Fibroblast of the aortic adventitia (primary cell): ENCODE measurements around the gene PTH. TPM values are rescaled to one million over a fixed set of nuclear protein-coding genes. Genes with fewer than 3 reads are reported as not detected.

ENCODE experiments used
- DNase-seq: peaks from one replicate; pipeline ENCODE4 v3.0.0-alpha.2; 2010; ENCODE audit warnings: low read depth
- H3K4me3 ChIP-seq: 2 replicates; pipeline ENCODE4 v1.5.1; 2011; ENCODE audit warnings: low read depth, mild to moderate bottlenecking, control low read depth, low read length, moderate library complexity
- total RNA-seq: library from RNA; depleted of rRNA; stranded (reverse); fragments of >200 nt; gene quantifications from 2 replicates; pipeline ENCODE4 v1.2.3, GENCODE V29; 2012; ENCODE audit warnings: low replicate concordance
- TF ChIP-seq, protein P1 (sequence below): IDR thresholded peaks from 2 replicates; pipeline ENCODE4 v1.5.1; 2011; ENCODE audit warnings: mild to moderate bottlenecking, low read length, control low read depth, inconsistent platforms; ENCODE audit not compliant: insufficient read depth

PTH gene
- total RNA-seq, 1 donor, result not detected

DNA sequence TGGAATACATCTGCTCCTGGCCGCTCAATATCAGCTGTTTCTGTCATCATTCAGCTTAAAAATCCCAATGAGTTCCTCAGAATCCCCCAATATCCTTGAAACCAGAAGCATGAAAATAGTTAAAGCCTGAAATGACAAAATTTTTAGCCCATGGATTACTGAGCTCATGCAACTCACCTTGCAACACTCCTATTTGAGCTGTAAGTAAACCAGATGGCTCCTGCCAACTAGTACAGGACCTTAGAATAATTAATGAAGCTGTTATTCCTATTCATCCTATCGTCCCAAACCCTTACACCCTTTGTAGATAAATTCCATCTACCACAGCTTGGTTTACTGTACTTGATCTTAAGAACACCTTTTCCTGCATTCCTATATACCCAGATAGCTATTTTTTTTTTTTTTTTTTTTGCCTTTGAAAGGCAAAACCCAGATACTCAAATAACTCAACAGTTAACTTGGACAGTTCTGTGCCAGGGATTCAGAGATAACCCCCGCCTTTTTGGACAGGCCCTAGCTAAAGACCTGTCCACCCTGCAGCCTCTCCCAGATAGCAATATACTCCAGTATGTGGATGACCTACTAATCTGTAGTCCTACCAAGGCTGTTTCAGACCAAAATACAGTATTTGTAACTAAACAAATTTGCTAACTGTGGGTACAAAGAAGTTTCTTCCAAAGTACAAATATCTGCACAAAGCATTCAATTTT is 22.6 kb downstream of the PTH start:
- no peak overlapping the region for H3K4me3 ChIP-seq
- DNase-seq, result no peak
- TF ChIP-seq, protein P1, sequence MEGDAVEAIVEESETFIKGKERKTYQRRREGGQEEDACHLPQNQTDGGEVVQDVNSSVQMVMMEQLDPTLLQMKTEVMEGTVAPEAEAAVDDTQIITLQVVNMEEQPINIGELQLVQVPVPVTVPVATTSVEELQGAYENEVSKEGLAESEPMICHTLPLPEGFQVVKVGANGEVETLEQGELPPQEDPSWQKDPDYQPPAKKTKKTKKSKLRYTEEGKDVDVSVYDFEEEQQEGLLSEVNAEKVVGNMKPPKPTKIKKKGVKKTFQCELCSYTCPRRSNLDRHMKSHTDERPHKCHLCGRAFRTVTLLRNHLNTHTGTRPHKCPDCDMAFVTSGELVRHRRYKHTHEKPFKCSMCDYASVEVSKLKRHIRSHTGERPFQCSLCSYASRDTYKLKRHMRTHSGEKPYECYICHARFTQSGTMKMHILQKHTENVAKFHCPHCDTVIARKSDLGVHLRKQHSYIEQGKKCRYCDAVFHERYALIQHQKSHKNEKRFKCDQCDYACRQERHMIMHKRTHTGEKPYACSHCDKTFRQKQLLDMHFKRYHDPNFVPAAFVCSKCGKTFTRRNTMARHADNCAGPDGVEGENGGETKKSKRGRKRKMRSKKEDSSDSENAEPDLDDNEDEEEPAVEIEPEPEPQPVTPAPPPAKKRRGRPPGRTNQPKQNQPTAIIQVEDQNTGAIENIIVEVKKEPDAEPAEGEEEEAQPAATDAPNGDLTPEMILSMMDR, result no peak

DNA sequence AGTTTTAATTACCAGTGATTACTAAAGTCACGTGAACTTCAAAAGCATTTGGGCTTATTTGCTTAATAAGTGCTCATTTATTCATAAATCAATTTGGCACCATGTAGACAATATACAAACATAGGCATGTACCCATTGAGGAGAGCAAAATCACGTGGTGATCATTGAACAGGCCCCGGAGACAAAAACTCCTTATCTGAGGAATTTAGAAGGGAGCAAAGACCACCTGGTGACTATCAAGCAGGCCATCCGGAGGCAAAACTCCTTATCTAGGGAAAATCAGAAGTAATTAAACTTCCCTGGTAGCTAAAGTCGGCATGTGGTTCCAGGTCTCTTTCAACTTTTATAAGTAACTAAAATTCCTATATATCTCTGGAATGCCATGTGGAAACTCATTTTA is 27.0 kb downstream of the PTH start:
- TF ChIP-seq, protein P1, result no peak
- H3K4me3 ChIP-seq, result no peak overlapping the region
- DNase-seq, result no peak

DNA sequence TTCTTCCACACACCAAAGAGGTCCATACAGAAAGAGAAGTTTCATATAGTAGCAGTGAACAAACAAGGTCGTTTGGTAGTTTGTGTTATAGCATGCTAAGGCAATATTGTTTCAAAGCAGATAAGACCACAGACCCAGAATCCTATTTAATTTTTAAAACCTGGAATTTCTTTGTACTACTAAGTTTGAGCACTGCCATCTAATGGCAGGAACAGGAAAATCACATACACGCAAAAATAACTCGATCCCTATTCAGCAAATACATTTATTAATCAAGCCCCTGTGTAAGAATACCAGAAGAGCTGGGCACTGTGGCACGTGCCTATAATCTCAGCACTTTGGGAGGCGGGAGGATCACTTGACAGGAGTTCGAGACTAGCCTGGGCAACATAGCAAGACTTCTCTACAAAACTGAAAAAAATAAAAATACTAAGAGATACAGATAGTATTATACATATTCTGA is 29.9 kb downstream of the PTH start:
- TF ChIP-seq, protein P1, result peak; percentile 61
- peak; percentile 64 for DNase-seq
- no peak overlapping the region for H3K4me3 ChIP-seq

DNA sequence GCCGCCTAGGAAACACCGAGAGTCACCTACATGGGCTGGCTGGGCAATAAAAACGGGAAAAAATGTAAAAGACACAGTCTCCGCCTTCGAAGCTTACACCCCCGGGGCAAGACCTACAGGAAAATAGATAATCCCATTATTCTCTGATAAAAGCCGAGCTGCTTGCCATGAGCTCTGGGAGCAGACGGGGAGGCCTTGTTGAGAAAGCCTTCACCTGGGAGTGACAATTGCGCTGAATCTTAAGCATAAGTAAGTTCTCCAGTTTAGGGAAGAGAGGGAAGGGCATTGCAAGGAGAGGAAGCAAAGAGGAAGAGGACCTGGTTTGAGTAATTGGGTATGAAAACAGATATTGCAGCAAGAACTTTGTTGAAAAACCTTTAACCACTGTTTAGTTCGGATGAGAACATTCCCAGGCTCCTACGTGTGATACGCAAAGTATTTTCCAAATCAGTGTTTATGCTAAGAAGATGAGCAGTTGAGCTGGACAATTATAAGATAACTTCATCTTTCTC is 32.0 kb downstream of the PTH start:
- no peak for DNase-seq
- peak overlapping the region; percentile 94 for H3K4me3 ChIP-seq
- TF ChIP-seq, protein P1, result no peak

DNA sequence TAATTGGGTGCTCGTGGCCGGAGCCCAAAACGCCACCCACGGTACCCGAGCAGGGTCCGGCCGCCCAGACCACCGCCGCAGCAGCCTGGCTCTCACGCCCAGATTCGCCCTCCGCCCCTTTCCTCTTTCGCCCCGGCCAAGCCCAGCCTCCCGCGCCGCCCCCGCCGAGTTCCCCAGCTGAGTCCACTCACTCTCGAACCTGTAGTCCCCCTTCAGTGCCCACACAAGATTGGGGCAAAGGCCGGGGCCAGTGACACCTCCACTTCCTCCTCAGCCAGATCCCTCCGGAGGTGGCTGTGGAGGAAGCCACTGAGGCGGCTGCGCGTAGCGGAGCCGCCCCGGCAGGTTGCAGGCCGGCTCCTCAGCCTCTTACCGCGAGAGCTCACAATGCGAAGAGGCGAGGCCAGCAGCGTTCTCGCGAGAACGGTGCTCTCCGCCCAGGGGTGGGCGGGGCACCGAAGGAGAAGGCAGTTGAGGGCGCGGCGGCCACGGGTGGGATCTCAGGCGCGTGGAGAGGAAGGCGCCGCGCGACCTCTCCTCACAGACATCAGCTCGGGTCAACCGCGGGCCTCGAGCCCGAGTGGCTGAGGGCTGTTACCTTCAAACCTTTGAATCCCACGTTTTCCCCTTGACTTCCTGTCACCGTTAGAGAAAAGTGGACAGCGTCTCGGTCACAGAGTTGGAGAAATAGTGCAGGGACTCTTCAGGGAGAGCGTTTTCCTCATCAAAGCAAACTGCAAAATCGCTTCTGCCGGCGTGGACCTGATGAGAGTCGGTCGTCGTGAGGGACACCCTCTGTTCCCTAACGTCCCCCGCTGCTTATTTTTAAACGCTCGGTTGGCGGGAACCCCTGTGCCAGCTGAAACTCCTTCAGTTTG is 32.7 kb downstream of the PTH start, which contains the start of gene BTBD10:
BTBD10 (minus strand) TSS at position 322 of the 878 bp plus-strand sequence. CDS start 18,098 bp downstream, outside the sequence.
- peak within 1 kb of the TSS; percentile 94 for H3K4me3 ChIP-seq
- peak; percentile 93 for DNase-seq
- TF ChIP-seq, protein P1, result no peak

DNA sequence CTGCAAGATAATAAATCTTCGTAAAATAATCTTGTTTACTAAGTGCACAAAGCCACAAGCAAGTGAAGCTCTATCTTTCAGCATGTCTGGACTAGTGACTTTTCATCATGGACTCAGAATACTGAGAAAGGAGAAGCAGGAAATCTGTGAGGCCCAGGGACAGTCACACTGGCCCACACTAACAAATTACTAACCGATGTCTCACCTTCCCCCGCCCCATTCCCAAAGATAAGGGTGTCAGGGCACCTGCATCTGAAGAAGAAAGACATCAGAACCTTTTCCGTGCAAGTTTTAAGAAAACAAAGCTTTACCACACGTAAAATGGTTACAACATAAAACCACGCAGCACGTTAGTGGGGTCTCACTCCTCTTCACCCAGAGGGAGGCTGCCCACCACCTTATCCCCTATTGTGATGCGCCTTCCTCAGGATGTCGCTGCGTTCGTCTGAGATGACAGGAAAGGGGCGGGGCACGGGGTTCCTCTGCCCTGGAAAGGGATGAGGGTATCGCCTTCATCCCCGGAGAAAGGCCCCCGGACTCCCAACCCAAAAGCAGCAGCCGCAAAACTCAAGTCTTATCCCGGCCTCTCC is 33.4 kb downstream of the PTH start:
- peak; percentile 31 for DNase-seq
- TF ChIP-seq, protein P1, result no peak
- peak overlapping the region; percentile 94 for H3K4me3 ChIP-seq
